ENCODE results near the gene UBE2E3.

GRCh38 chr2:180987146-180987545 lies 6.7 kb downstream of the UBE2E3 start:
- TF ChIP-seq EZH2 (IDR thresholded peaks at IDR 0.05) (no peak), POLR2AphosphoS5 (IDR thresholded peaks at IDR 0.05; ENCODE audit: borderline replicate concordance, low read depth, low read length) (no peak), FOXP2 (optimal IDR thresholded peaks at IDR 0.05; ENCODE audit: control extremely low read depth, extremely low read length, insufficient read depth) (no peak)
